HEK293 (cell line): Measurements from ENCODE around the gene C17orf107.

Source experiments
- CTCF ChIA-PET: fragments of 350-600 bp; formaldehyde crosslinking; extraction: SDS; loops from one replicate; lab custom pipeline; 2021; ENCODE audit warnings: antibody characterized with exemption; lab: Yijun Ruan, JAX
- POLR2A ChIA-PET: fragments of 300-600 bp; formaldehyde crosslinking; extraction: SDS; loops from one replicate; lab custom pipeline; 2020; ENCODE audit warnings: antibody characterized with exemption, inconsistent platforms; lab: Yijun Ruan, JAX
- H3K27ac ChIP-seq: fragments of 200-500 bp; sonication (Bioruptor generic); 2 replicates; pipeline ENCODE4 v1.5.1; 2014; ENCODE audit warnings: low read depth, low read length, control low read depth, inconsistent platforms; ENCODE audit errors: extremely low read depth
- H3K36me3 ChIP-seq, 2 experiments: fragments of 200-500 bp in 1 of 2; sonication (Bioruptor generic) in 1 of 2; 1 replicate in 1 of 2; 2 replicates in 1 of 2; pipeline ENCODE4 v1.5.1; 2014 to 2017; ENCODE audit warnings: inconsistent platforms in 2 of 2, low read length in 2 of 2; ENCODE audit not compliant: control insufficient read depth in 2 of 2, insufficient read depth in 1 of 2
- H3K4me1 ChIP-seq: fragments of 200-500 bp; sonication (Bioruptor generic); 2 replicates; pipeline ENCODE4 v1.5.1; 2014; ENCODE audit warnings: mild to moderate bottlenecking, low read length, inconsistent platforms; ENCODE audit not compliant: control insufficient read depth, insufficient read depth
- H3K4me3 ChIP-seq: 2 replicates; pipeline ENCODE4 v1.5.1; 2011; ENCODE audit warnings: low read depth, mild to moderate bottlenecking, control low read depth, low read length, moderate library complexity
- H3K9me3 ChIP-seq: fragments of 200-500 bp; sonication (Bioruptor generic); 2 replicates; pipeline ENCODE4 v1.5.1; 2014; ENCODE audit warnings: low read depth, low read length, inconsistent platforms; ENCODE audit not compliant: control insufficient read depth, insufficient read depth
- IKZF3 ChIP-seq: fragments of 450-650 bp; IDR thresholded peaks from 2 replicates; pipeline ENCODE4 v1.5.0; 2018; ENCODE audit warnings: missing biosample characterization, mild to moderate bottlenecking, missing genetic modification characterization, moderate library complexity
- KLF1 ChIP-seq: fragments of 450-650 bp; formaldehyde crosslinking; IDR thresholded peaks from 2 replicates; pipeline ENCODE4 v1.5.1; 2016; ENCODE audit warnings: missing biosample characterization, missing genetic modification characterization
- PATZ1 ChIP-seq: fragments of 450-650 bp; formaldehyde crosslinking; IDR thresholded peaks from 2 replicates; pipeline ENCODE4 v1.5.1; 2016; ENCODE audit warnings: missing biosample characterization, missing genetic modification characterization
- TSHZ1 ChIP-seq: fragments of 450-650 bp; formaldehyde crosslinking; IDR thresholded peaks from 2 replicates; pipeline ENCODE4 v1.5.1; 2016; ENCODE audit warnings: missing biosample characterization, missing genetic modification characterization, borderline replicate concordance
- WT1 ChIP-seq: fragments of 450-650 bp; formaldehyde crosslinking; IDR thresholded peaks from 2 replicates; pipeline ENCODE4 v1.5.1; 2016; ENCODE audit warnings: missing biosample characterization, missing genetic modification characterization
- ZBTB44 ChIP-seq: fragments of 450-650 bp; IDR thresholded peaks from 2 replicates; pipeline ENCODE4 v1.5.1; 2018; ENCODE audit warnings: missing biosample characterization, mild to moderate bottlenecking, missing genetic modification characterization
- ZFP37 ChIP-seq: fragments of 450-650 bp; formaldehyde crosslinking; IDR thresholded peaks from 2 replicates; pipeline ENCODE4 v1.5.1; 2016; ENCODE audit warnings: missing biosample characterization, missing genetic modification characterization
- ZNF10 ChIP-seq: fragments of 450-650 bp; formaldehyde crosslinking; IDR thresholded peaks from 2 replicates; pipeline ENCODE4 v1.5.1; 2017; ENCODE audit warnings: missing biosample characterization, missing genetic modification characterization
- ZNF146 ChIP-seq: fragments of 450-650 bp; formaldehyde crosslinking; IDR thresholded peaks from 2 replicates; pipeline ENCODE4 v1.5.1; 2016; ENCODE audit warnings: missing biosample characterization, missing genetic modification characterization
- ZNF18 ChIP-seq: fragments of 450-650 bp; formaldehyde crosslinking; IDR thresholded peaks from 2 replicates; pipeline ENCODE4 v1.5.1; 2016; ENCODE audit warnings: missing biosample characterization, missing genetic modification characterization
- ZNF366 ChIP-seq: fragments of 450-650 bp; formaldehyde crosslinking; conservative IDR thresholded peaks from 2 replicates; pipeline ENCODE4 v1.5.1; 2016; ENCODE audit warnings: missing biosample characterization, missing genetic modification characterization
- ZNF404 ChIP-seq: fragments of 450-650 bp; formaldehyde crosslinking; IDR thresholded peaks from 2 replicates; pipeline ENCODE4 v1.5.1; 2017; ENCODE audit warnings: missing biosample characterization, missing genetic modification characterization
- ZNF514 ChIP-seq: fragments of 450-650 bp; formaldehyde crosslinking; IDR thresholded peaks from 2 replicates; pipeline ENCODE4 v1.5.1; 2016; ENCODE audit warnings: missing biosample characterization, missing genetic modification characterization
- ZNF600 ChIP-seq: fragments of 450-650 bp; formaldehyde crosslinking; IDR thresholded peaks from 2 replicates; pipeline ENCODE4 v1.5.1; 2016; ENCODE audit warnings: missing biosample characterization, missing genetic modification characterization
- ZNF670 ChIP-seq: fragments of 450-650 bp; formaldehyde crosslinking; IDR thresholded peaks from 2 replicates; pipeline ENCODE4 v1.5.1; 2016; ENCODE audit warnings: missing biosample characterization, missing genetic modification characterization, low read depth
- ZNF76 ChIP-seq: fragments of 450-650 bp; formaldehyde crosslinking; IDR thresholded peaks from 2 replicates; pipeline ENCODE4; 2016; ENCODE audit warnings: low read depth, missing biosample characterization, missing genetic modification characterization, borderline replicate concordance
- ZSCAN18 ChIP-seq: fragments of 450-650 bp; formaldehyde crosslinking; IDR thresholded peaks from 2 replicates; pipeline ENCODE4 v1.5.1; 2016; ENCODE audit warnings: missing biosample characterization, missing genetic modification characterization

The C17orf107 gene

GRCh38 chr17:4941319-4941610, 41.9 kb downstream of the C17orf107 start:
- Histone ChIP-seq H3K4me3 (peak overlapping the region; percentile 87), H3K36me3 (peaks cover 44 to 76% of the 10 kb centered on the region in 2 experiments), H3K4me1 (peaks cover 17% of the 10 kb centered on the region), H3K27ac (peak overlapping the region; percentile 93)
- POLR2A ChIA-PET = interaction anchor here (2.7 kb wide), 1 partner anchor 27 kb away, joined by 106 read pairs; the partner anchor contains the start of gene SPAG7
- CTCF ChIA-PET = interaction anchor here (0.6 to 3.0 kb wide), 3 partner anchors 11 to 38 kb away, joined by 3 to 20 read pairs (median 6); partner anchors contain the start of gene CHRNE
- TF ChIP-seq ZNF18 (tag by site-specific recombination) (no peak), ZNF670 (tag by site-specific recombination) (no peak), ZNF404 (tag by site-specific recombination) (no peak), ZFP37 (tag by site-specific recombination) (no peak), ZNF514 (no peak), TSHZ1 (no peak)
- TF ChIP-seq, all 188 proteins: peak for 0
- no peaks in the 10 kb centered on the region for H3K9me3 ChIP-seq

- POLR2A ChIA-PET = interaction anchor here (0.7 to 17.9 kb wide), 5 partner anchors 10 to 60 kb away, joined by 3 to 358 read pairs (median 5); partner anchors contain the start of genes GP1BA, INCA1, KIF1C and SPAG7
- H3K9me3 ChIP-seq = no peaks in the 10 kb centered on the region
- peaks cover 21% of the 10 kb centered on the region for H3K4me1 ChIP-seq
- TF ChIP-seq ZNF366 (tag by site-specific recombination) = 0 out of 2 replicates have a peak, but pooled peaks have one; percentile 31
- TF ChIP-seq ZBTB44 (tag by site-specific recombination) = no peak
- 0 out of 2 replicates have a peak, but pooled peaks have one; percentile 33 for TF ChIP-seq IKZF3 (tag by site-specific recombination)
- TF ChIP-seq ZNF76 = 0 out of 2 replicates have a peak, but pooled peaks have one; percentile 33
- H3K27ac ChIP-seq = peak overlapping the region; percentile 14; the same call in 1 of the 2 replicates
- CTCF ChIA-PET = interaction anchor here (1.1 to 1.2 kb wide), 2 partner anchors 33 to 45 kb away, joined by 4 to 7 read pairs; partner anchors contain the start of gene CAMTA2
- peaks cover 38 to 70% of the 10 kb centered on the region in 2 experiments for H3K36me3 ChIP-seq
- H3K4me3 ChIP-seq = no peak overlapping the region
Measured at GRCh38 chr17:4942760-4943508, 43.6 kb downstream of the C17orf107 start.

- Histone ChIP-seq H3K27ac (peak overlapping the region; percentile 99), H3K4me3 (no peak overlapping the region), H3K9me3 (no peaks in the 10 kb centered on the region), H3K4me1 (peaks cover 19% of the 10 kb centered on the region), H3K36me3 (peaks cover 38 to 60% of the 10 kb centered on the region in 2 experiments)
- ChIA-PET CTCF (interaction anchor here (0.6 to 1.2 kb wide), 3 partner anchors 23 to 44 kb away, joined by 3 to 7 read pairs (median 4); partner anchors contain the start of gene CAMTA2), POLR2A (interaction anchor here (0.7 to 17.9 kb wide), 3 partner anchors 12 to 145 kb away, joined by 3 to 358 read pairs (median 8); partner anchors contain the start of genes GP1BA and SPAG7)
- TF ChIP-seq PATZ1 (tag by site-specific recombination) (peak; percentile 51), ZNF600 (peak; percentile 48), WT1 (tag by site-specific recombination) (peak; percentile 53; the same call in 1 of the 2 replicates), ZNF18 (tag by site-specific recombination) (no peak), ZNF146 (tag by site-specific recombination) (no peak), ZNF10 (tag by site-specific recombination) (0 out of 2 replicates have a peak, but pooled peaks have one; percentile 6), KLF1 (tag by site-specific recombination) (peak; percentile 55), ZSCAN18 (no peak)
Measured at GRCh38 chr17:4944163-4944553, 44.8 kb downstream of the C17orf107 start.
